HFF-Myc (cell line): Measurements from ENCODE around the gene ZNF12.

Experiments
- DNase-seq: peaks from one replicate; pipeline ENCODE4 v3.0.0-alpha.2; 2011; ENCODE audit warnings: low read depth; ENCODE audit errors: extremely low read depth
- H3K4me3 ChIP-seq: replicated peaks from 2 replicates; pipeline ENCODE4 v1.5.1; 2011; ENCODE audit warnings: low read depth, mild to moderate bottlenecking, control low read depth, low read length
- TF ChIP-seq, protein P1 (sequence below): IDR thresholded peaks from 2 replicates; pipeline ENCODE4 v1.5.1; 2012; ENCODE audit warnings: mild to moderate bottlenecking, low read depth, low read length, control low read depth; ENCODE audit errors: missing control alignments

ZNF12 gene

GRCh38 chr7:6705959-6706665 is 635 bp downstream of the ZNF12 start:
- H3K4me3 ChIP-seq, result peak overlapping the region; percentile 88
- TF ChIP-seq, protein P1, sequence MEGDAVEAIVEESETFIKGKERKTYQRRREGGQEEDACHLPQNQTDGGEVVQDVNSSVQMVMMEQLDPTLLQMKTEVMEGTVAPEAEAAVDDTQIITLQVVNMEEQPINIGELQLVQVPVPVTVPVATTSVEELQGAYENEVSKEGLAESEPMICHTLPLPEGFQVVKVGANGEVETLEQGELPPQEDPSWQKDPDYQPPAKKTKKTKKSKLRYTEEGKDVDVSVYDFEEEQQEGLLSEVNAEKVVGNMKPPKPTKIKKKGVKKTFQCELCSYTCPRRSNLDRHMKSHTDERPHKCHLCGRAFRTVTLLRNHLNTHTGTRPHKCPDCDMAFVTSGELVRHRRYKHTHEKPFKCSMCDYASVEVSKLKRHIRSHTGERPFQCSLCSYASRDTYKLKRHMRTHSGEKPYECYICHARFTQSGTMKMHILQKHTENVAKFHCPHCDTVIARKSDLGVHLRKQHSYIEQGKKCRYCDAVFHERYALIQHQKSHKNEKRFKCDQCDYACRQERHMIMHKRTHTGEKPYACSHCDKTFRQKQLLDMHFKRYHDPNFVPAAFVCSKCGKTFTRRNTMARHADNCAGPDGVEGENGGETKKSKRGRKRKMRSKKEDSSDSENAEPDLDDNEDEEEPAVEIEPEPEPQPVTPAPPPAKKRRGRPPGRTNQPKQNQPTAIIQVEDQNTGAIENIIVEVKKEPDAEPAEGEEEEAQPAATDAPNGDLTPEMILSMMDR, result no peak
- no peak for DNase-seq

DNA sequence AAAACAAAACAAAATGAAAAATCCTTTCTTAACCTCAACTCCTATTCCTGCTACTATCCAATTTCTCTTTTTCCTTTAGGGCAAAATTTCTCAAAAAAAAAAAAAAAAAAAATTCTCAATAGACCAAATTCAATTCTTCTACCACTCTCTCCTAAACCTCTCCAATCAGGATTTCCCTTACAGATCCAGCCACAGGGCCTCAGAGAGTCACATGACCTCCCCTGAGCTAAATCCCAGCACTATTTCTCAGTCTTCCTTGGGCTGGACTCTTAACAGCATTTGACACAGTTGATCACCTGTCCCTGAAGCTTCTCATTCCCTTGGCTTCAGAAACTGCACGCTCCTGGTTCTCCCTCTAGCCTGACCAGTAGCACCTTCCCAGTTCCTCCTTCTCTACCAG is 4.9 kb downstream of the ZNF12 start:
- H3K4me3 ChIP-seq, result no peak overlapping the region
- DNase-seq, result no peak
- TF ChIP-seq, protein P1, result no peak

DNA sequence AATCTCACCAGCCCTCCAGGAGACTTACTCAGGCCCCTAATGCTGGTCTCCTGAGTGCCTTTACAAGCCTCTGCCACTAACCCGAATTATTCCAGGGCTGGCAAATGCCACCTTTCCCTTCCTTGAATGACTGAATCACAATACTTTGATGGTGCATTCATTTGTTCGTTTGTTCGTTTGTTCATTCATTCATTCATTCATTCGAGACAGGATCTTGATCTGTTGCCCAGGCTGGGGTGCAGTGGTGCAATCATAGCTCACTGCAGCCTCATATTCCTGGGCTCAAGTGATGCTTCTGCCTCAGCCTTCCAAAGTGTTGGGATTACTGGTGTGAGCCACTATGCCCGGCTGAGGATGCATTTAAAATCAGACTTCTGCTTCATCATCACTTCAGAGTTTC is 6.0 kb downstream of the ZNF12 start:
- H3K4me3 ChIP-seq, result no peak overlapping the region
- DNase-seq, result no peak
- TF ChIP-seq, protein P1, result no peak

- TF ChIP-seq, protein P1, result no peak
- no peak for DNase-seq
- H3K4me3 ChIP-seq, result no peak overlapping the region
Measured at GRCh38 chr7:6691609-6692106, 15.1 kb downstream of the ZNF12 start.

DNA sequence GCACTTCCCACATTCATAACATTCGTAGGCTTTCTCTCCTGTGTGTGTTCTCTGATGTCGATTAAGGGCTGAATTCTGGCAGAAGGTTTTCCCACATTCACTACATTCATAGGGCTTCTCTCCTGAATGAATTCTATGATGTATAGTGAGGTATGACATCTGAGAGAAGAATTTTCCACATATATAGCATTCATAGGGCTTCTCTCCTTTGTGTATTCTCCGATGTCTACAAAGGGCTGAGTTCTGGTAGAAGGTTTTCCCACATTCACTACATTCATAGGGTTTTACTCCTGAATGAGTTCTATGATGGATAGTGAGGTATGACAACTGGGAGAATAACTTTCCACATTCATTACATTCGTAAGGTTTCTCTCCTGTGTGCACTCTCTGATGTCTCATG is 15.6 kb downstream of the ZNF12 start:
- TF ChIP-seq, protein P1, result no peak
- no peak overlapping the region for H3K4me3 ChIP-seq
- DNase-seq, result no peak

DNA sequence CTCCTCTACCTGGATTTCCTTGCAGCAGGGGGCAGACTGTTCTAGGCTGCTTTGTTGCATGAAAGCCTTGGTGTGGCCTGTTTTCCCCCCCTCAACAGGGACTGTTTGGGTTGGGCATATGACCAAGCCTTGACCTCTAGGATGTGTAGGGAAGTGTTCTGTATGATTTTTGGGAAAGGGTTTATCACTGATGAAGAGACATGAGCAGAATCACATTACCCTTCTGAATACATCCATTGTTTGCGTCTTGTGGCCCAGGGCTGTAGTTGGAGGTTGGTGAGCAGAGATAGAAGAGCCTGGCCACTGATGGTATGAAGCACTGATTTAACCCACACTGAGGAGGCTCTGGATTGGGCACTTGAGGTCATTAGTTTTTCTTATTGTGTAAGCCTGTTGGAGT is 26.6 kb downstream of the ZNF12 start:
- no peak for DNase-seq
- TF ChIP-seq, protein P1, result no peak

More for the DNA sequence above, 26.6 kb downstream of the ZNF12 start:
- H3K4me3 ChIP-seq, result no peak overlapping the region
